Spleen (tissue), 11 donors: ENCODE data around the gene USP33. TPM values are rescaled to one million over a fixed set of nuclear protein-coding genes. Genes with fewer than 3 reads are reported as not detected.
"Not testable (repeated sequence)": the region's sequence is repeated elsewhere in the genome, so short reads cannot be mapped to it uniquely, and the experiment has no call there.

ENCODE experiments used
- DNase-seq: peaks from one replicate; pipeline ENCODE4 v3.0.0-alpha.2; 2020
- H3K27ac ChIP-seq, 8 donors: fragments of 200-600 bp; sonication (generic) in 7 of 8; 1 replicate in 4 of 8; 2 replicates in 4 of 8; pipeline versions ENCODE4 v1.5.0 to v1.8.0; 2016 to 2021; ENCODE audit warnings: inconsistent platforms in 4 of 8, mild to moderate bottlenecking in 4 of 8, moderate library complexity in 1 of 8
- H3K27me3 ChIP-seq, 7 donors: fragments of 200-600 bp; sonication (generic) in 6 of 7; replicated peaks in 1 of 7; 1 replicate in 4 of 7; 2 replicates in 3 of 7; pipeline versions ENCODE4 v1.5.0 to v1.8.0; 2016 to 2021; ENCODE audit warnings: inconsistent platforms in 3 of 7, mild to moderate bottlenecking in 1 of 7
- H3K36me3 ChIP-seq, 6 donors: fragments of 200-600 bp; sonication (generic) in 5 of 6; 1 replicate in 4 of 6; 2 replicates in 2 of 6; pipeline versions ENCODE4 v1.5.0 to v1.8.0; 2016 to 2021; ENCODE audit warnings: inconsistent platforms in 2 of 6
- H3K4me1 ChIP-seq, 6 donors: fragments of 200-600 bp; sonication (generic) in 5 of 6; 1 replicate in 3 of 6; 2 replicates in 3 of 6; pipeline versions ENCODE4 v1.5.0 to v1.8.0; 2016 to 2021; ENCODE audit warnings: inconsistent platforms in 3 of 6
- H3K4me3 ChIP-seq, 8 donors: fragments of 200-600 bp; sonication (generic) in 7 of 8; 1 replicate in 4 of 8; 2 replicates in 4 of 8; pipeline versions ENCODE4 v1.5.0 to v1.8.0; 2016 to 2021; ENCODE audit warnings: inconsistent platforms in 4 of 8, mild to moderate bottlenecking in 4 of 8, moderate library complexity in 2 of 8
- H3K9me3 ChIP-seq, 8 donors: fragments of 200-600 bp; sonication (generic) in 7 of 8; 1 replicate in 4 of 8; 2 replicates in 4 of 8; pipeline versions ENCODE4 v1.5.0 to v1.8.0; 2016 to 2021; ENCODE audit warnings: inconsistent platforms in 4 of 8
- CTCF ChIP-seq, 11 experiments: fragments of 200-600 bp in 7 of 11; fragments of 450-650 bp in 4 of 11; sonication (generic) in 4 of 11; IDR thresholded peaks in 8 of 11; conservative IDR thresholded peaks in 3 of 11; 1 replicate in 7 of 11; 2 replicates in 4 of 11; pipeline versions ENCODE4 v1.4.0 to v1.8.0; 2016 to 2021; ENCODE audit warnings: antibody characterized with exemption in 11 of 11, inconsistent platforms in 4 of 11, mild to moderate bottlenecking in 1 of 11
- POLR2A ChIP-seq, 3 donors: fragments of 450-650 bp; IDR thresholded peaks; one replicate each; pipeline ENCODE4 v1.5.1; 2017; ENCODE audit warnings: antibody characterized with exemption in 3 of 3, mild to moderate bottlenecking in 1 of 3
- POLR2AphosphoS5 ChIP-seq, 3 donors: sonication (generic); formaldehyde crosslinking; IDR thresholded peaks; one replicate each; pipeline ENCODE4 v1.5.1; 2017; ENCODE audit warnings: antibody characterized with exemption in 3 of 3
- WGBS, 5 donors: extraction: QIAGEN DNeasy Blood & Tissue Kit in 3 of 5; methylation state at CpG; one replicate each; pipeline versions ENCODE4 v1.1.5 to v1.1.7; 2013 to 2018; 5-methylcytosine and 5-hydroxymethylcytosine counted together
- intact Hi-C: fragments of 100-400 bp; cut with DNase I; formaldehyde crosslinking; loops from one replicate; pipeline ENCODE4 v1.15.0; 2023; ENCODE audit warnings: low total_unique reads
- polyA plus RNA-seq, 3 donors: library from polyadenylated mRNA; stranded (reverse); fragments of 200-250 nt; gene quantifications; one replicate each; pipeline ENCODE4 v1.2.1, GENCODE V29; 2013
- total RNA-seq, 7 donors: library from RNA; depleted of rRNA in 3 of 7; stranded (reverse); fragments of >200 nt in 3 of 7; fragmentation: NEBNext Ultra II Directional in 4 of 7; extraction: Animal tissue kit (Norgen Biotek cat#: 25700) in 4 of 7; gene quantifications; one replicate each; pipeline versions ENCODE4 v1.1.0 to v1.2.1, GENCODE V29; 2016 to 2021
- donor health status: healthy with polysubstance abuse.
- donor health status: DM: no; HTN: no; CAD: no; lungs with moderate emphysema.
- donor health status: DM: no; HTN: no; CAD: no.
- donor health status: Bipolar disorder and iron deficiency.
- donor health status: healthy.
- donor health status: DM: no; HTN: no; CAD: no.
- donor health status: DM: yes; HTN: yes; CAD: no.

USP33 gene
- total and polyA plus RNA-seq, 10 donors, result 20.3 to 105 (median 73.5) TPM

- peaks cover 4 to 37% (median 33%) of the 10 kb centered on the region in 8 donors for H3K9me3 ChIP-seq
- whole genome bisulfite sequencing, 5 donors, result 90 to 95% (median 93%) methylated on average over 6 of the region's 6 CpGs
- no peak overlapping the region for H3K27ac ChIP-seq
- no peaks in the 10 kb centered on the region for H3K27me3 ChIP-seq
- H3K36me3 ChIP-seq, result peaks cover 0 to 33% (median 8%) of the 10 kb centered on the region in 6 donors
- TF ChIP-seq POLR2AphosphoS5 (IDR thresholded peaks at IDR 0.05), result no peak
- no peak for TF ChIP-seq CTCF (IDR thresholded peaks at IDR 0.05 in 8 of 11, conservative IDR thresholded peaks at IDR 0.05 in 3 of 11)
- TF ChIP-seq POLR2A (IDR thresholded peaks at IDR 0.05), result no peak
- H3K4me3 ChIP-seq, result no peak overlapping the region
- peaks cover 0 to 11% (median 6%) of the 10 kb centered on the region in 6 donors for H3K4me1 ChIP-seq
- no peak for DNase-seq
- intact Hi-C loops, result no loop called here
Measured at GRCh38 chr1:77652970-77653516, 106.6 kb downstream of the USP33 start.

DNA sequence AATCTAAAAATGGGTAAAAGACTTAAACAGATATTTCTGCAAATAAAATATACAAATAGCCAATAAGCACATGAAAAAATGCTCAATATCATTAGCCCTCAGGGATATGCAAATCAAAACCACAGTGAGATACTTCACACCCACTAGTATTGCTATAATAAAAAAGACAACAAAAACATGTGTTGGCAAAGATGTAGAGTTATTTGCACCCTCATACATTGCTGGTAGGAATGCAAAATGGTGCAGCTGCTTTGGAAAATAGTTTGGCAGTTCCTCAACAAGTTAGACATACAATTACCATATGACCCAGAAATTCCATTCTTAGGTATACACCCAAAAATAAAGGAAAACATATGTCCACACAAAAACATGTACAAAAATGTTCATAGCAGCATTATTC is 107.4 kb downstream of the USP33 start:
- H3K36me3 ChIP-seq, result peaks cover 0 to 36% (median 8%) of the 10 kb centered on the region in 6 donors
- intact Hi-C loops, result no loop called here

GRCh38 chr1:77649127-77649526 is 110.5 kb downstream of the USP33 start:
- Histone ChIP-seq H3K9me3 (peaks cover 4 to 40% (median 37%) of the 10 kb centered on the region in 8 donors), H3K4me1 (peaks cover 0 to 11% (median 3%) of the 10 kb centered on the region in 6 donors), H3K36me3 (peaks cover 0 to 55% (median 23%) of the 10 kb centered on the region in 6 donors), H3K4me3 (no peak overlapping the region), H3K27ac (no peak overlapping the region), H3K27me3 (no peaks in the 10 kb centered on the region)
- intact Hi-C loops, result no loop called here
- TF ChIP-seq POLR2AphosphoS5 (IDR thresholded peaks at IDR 0.05), result no peak
- TF ChIP-seq CTCF (IDR thresholded peaks at IDR 0.05 in 8 of 11, conservative IDR thresholded peaks at IDR 0.05 in 3 of 11), result no peak
- no peak for TF ChIP-seq POLR2A (IDR thresholded peaks at IDR 0.05)
- no peak for DNase-seq
- WGBS, 5 donors, result 95 to 97% (median 97%) methylated on average over 2 of the region's 2 CpGs

More for the DNA sequence above, 107.4 kb downstream of the USP33 start:
- Histone ChIP-seq H3K27me3 (no peaks in the 10 kb centered on the region), H3K27ac (no peak overlapping the region), H3K4me1 (peaks cover 0 to 11% (median 6%) of the 10 kb centered on the region in 6 donors), H3K4me3 (no peak overlapping the region), H3K9me3 (peaks cover 4 to 40% (median 37%) of the 10 kb centered on the region in 8 donors)
- no peak for TF ChIP-seq CTCF (IDR thresholded peaks at IDR 0.05 in 8 of 11, conservative IDR thresholded peaks at IDR 0.05 in 3 of 11)
- TF ChIP-seq POLR2A (IDR thresholded peaks at IDR 0.05), result no peak
- no peak for TF ChIP-seq POLR2AphosphoS5 (IDR thresholded peaks at IDR 0.05)
- DNase-seq, result no peak

- H3K27ac ChIP-seq, H3K4me3 ChIP-seq, DNase-seq, intact Hi-C loops, H3K27me3 ChIP-seq, H3K4me1 ChIP-seq: not testable (repeated sequence)
- 96 to 99% (median 98%) methylated on average over 6 of the region's 6 CpGs for WGBS, 5 donors
- H3K9me3 ChIP-seq, result peaks cover 4 to 36% (median 31%) of the 10 kb centered on the region in 8 donors
- H3K36me3 ChIP-seq, result peaks cover 0 to 59% (median 19%) of the 10 kb centered on the region in 6 donors
Measured at GRCh38 chr1:77646224-77646623, 113.4 kb downstream of the USP33 start.

Other genes starting within 250 kb of the USP33 start
- 10 to 100 TPM; 44.3 to 85.3 (median 53.7) TPM for gene ZZZ3, start 77.2 kb downstream of the USP33 start, total RNA-seq
- gene ZZZ3, start 77.2 kb downstream of the USP33 start, polyA plus RNA-seq, result 10 to 100 TPM; 10.2 to 14.3 (median 13.7) TPM
- 10 to 100 TPM; 12.6 to 20.2 (median 18.0) TPM for gene MIGA1, start 19.8 kb upstream of the USP33 start, total RNA-seq
- gene MIGA1, start 19.8 kb upstream of the USP33 start, polyA plus RNA-seq, result 1 to 10 TPM; 2.4 to 2.8 (median 2.7) TPM
- 1 to 10 TPM; 3.4 to 8.3 (median 5.6) TPM for gene NEXN, start 128.8 kb upstream of the USP33 start, total RNA-seq
- 1 to 10 TPM; 5.8 to 9.9 (median 7.8) TPM for gene NEXN, start 128.8 kb upstream of the USP33 start, polyA plus RNA-seq
- 100 to 1,000 TPM; 151 to 196 (median 176) TPM for gene FUBP1, start 219.2 kb upstream of the USP33 start, total RNA-seq
- 10 to 100 TPM; 52.5 to 63.5 (median 60.3) TPM for gene FUBP1, start 219.2 kb upstream of the USP33 start, polyA plus RNA-seq
- gene DNAJB4, start 245.1 kb upstream of the USP33 start, total RNA-seq, result 10 to 100 TPM; 39.9 to 66.2 (median 57.9) TPM
- gene DNAJB4, start 245.1 kb upstream of the USP33 start, polyA plus RNA-seq, result 10 to 100 TPM; 10.5 to 29.5 (median 11.4) TPM